A172 (cell line): ENCODE data around the gene UFSP2. TPM values are rescaled to one million over a fixed set of nuclear protein-coding genes. Genes with fewer than 3 reads are reported as not detected.

Source experiments
- DNase-seq: peaks from one replicate; pipeline ENCODE4 v3.0.0-alpha.2; 2015; ENCODE audit warnings: low spot score
- total RNA-seq: library from RNA; depleted of rRNA; stranded (reverse); fragments of >200 nt; shearing (Covaris generic); gene quantifications from 2 replicates; pipeline ENCODE4 v1.2.3, GENCODE V29; 2014

The UFSP2 gene
- total RNA-seq, 1 experiment from 2014 or later: 52.6 TPM

GRCh38 chr4:185426960-185427688 lies 1.4 kb upstream of the UFSP2 start:
- DNase-seq: no peak

DNA sequence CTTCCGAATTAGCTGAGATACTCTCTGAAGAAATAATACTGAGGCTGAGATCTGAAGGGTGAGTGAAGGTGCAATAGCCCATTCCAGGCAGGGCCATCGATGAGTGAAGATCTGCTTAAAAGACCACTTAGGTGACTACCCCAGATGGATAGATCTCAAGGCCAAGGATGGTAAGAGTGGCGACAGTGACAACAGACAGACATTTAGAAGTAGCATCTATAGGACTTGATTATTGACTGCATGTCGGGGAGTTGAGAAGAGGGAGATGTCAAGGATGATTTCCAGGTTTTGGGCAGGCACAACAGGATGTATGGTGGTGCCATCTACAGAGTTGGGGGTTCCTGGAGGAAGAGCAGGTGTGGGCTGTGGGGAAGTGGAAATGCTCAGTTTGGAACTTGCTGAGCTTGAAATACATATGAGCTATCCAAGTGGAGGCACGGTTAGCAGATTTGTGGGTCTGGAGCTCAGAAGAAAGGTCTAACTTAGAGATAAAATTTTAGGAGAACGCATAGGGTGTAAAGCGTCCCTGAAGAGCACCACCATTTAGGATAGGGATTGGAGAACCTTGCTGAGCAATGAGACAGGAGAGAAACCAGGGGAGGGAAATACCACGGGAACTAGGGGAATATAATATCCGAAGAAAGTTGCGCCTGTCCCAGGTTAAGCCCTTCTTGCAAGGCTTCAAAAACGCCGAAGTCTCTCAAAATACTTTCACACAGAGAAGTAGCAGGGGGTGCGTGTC lies 688 bp downstream of the UFSP2 start:
- peak; percentile 13 for DNase-seq

DNA sequence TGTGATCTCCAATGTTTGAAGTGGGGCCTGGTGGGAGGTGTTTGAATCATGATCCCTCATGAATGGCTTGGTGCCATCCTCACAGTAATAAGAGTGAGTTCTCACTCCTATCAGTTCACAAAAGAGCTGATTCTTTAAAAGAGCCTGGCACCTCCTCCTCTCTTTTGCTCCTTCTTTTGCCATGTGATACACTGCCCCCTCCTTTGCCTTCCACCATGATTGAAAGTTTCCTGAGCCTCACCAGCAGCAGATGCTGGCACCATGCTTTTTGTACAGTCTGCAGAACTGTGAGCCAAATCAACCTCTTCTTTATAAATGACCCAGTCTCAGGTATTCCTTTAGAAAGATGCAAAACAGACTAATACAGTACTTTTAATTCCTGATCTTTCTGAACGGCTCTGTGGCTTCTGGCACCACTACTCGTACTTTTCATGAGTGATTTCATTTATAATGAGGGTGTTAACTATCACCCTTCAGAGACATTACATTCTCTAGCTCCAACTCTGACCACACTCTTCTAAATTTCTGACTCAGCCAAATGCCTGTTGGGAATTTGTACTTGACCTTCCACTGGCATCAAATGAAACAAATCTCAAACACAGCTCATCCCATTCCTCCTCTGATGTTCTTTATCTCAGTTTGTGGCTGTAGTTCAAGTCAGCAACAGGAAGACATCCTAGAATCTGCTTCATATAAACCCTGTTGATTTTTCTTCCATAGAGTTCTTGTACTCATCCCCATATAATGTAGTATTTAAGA lies 4.2 kb downstream of the UFSP2 start:
- peak; percentile 48 for DNase-seq

GRCh38 chr4:185416955-185417354 lies 8.8 kb downstream of the UFSP2 start:
- no peak for DNase-seq

GRCh38 chr4:185412412-185412811 lies 13.4 kb downstream of the UFSP2 start:
- no peak for DNase-seq

DNA sequence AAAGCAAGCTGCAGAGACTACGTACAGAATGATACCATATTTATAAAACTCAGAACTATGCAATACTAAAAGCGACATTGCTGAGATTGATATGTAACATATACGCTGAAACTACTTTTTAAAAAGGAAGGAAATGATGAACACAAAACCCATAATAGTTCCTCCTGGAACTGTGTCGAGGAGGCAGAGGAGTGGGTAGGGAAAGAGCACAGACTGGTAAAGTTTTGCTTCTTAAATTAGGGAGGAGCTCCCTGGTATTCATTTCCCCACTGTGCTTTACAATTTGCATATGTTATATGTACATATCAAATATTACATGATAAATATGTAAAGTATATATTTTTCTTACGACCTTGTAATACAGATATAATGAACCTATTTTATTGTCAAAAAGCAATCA lies 13.9 kb downstream of the UFSP2 start:
- no peak for DNase-seq

DNA sequence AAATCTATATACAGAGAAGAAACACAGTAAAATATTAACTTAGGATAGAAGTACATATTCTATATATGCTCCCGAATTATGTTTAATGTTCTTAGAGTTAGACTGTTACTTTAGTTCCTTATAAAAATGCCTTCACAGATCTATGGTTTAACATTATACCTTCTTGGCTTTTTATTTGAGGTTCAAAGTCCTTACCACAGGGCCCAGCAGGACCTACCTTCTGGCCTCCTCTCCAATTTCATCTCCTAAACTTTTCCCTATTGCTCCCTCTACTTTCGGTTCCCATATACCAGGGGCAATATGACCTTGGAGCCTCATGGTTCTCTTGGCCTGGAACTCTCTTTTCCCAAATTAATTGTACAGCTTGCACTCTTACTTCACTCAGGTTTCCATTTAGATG lies 17.3 kb downstream of the UFSP2 start:
- no peak for DNase-seq

DNA sequence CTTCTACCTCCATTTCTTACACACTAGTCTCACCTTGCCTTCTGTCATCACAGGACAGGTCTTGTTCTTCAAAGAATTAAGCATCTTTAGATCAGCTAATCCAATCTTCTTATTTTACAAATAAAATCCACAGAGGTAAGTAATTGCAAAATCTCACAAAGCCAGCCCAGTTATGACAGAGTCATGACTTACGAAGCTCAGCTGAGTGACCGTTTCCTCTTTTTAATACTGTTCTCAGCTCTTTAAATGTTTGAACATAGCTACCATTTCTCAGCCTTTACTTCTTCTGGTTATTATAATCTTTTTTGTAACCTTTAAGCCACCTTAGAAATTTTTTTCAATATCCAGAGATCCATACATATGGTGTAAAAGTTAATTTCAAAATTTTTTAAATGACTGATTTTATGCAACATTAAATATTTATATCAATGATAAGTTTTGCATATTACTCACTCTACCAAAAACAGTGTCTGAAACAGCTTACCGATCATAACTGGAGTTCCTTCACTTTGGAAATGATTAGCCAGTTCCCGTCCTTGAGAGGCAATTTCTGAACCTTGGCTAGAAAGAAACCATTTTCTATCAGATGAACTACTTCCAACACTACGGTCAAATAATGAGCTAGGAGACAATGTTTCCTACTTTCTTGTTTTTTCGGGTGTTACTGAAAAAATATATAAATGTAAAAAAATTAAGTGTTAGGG lies 20.3 kb downstream of the UFSP2 start:
- no peak for DNase-seq

- DNase-seq: no peak
These were observed 21.7 kb downstream of the UFSP2 start for GRCh38 chr4:185404031-185404430.

DNA sequence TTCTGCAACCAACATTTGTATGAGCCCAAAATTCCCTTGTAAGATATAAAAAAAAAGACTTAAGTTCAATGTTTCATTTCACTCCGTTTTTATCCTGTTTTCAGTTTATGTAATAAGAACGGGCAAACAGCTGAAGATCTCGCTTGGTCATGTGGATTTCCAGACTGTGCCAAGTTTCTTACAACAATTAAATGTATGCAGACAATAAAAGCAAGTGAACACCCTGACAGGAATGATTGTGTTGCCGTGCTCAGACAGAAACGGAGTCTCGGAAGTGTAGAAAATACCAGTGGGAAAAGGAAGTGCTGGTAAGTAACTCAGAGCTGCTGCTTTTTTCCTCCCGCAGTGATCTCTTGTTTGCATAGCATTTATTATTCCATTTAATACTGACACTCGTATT lies 26.3 kb downstream of the UFSP2 start:
- no peak for DNase-seq

GRCh38 chr4:185398618-185399017 lies 27.1 kb downstream of the UFSP2 start:
- DNase-seq: no peak

DNA sequence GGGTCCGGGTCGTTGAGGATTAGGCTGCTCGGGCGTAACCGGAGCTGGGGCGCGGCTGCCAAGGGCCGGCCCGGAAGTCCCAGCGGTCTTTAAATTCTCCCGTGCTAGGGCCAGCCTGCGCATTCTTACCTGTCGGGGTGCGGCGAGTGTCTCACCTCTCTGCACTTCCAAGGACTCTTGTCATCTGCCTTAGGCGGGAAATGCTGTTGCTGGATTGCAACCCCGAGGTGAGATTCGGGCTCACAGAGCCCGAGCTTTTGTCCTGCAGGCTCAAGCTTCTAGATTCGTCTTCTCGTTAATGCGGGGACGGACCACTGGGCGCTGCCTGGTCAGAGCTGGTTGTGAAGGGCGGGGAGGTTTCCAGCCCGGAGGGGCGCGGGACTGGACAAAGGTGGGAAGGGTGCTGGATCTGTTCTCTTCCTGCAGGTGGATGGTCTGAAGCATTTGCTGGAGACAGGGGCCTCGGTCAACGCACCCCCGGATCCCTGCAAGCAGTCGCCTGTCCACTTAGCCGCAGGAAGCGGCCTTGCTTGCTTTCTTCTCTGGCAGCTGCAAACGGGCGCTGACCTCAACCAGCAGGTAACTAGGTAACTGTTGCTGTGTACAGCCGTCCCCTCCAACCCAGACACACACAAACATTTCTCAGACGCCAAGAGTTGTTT lies 28.9 kb downstream of the UFSP2 start, which contains the start of gene ANKRD37:
ANKRD37 (plus strand) TSS at position 118 of the 662 bp plus-strand sequence; CDS start at position 201, 83 bp downstream.
- no peak for DNase-seq

- peak; percentile 89 for DNase-seq
These were observed 29.6 kb downstream of the UFSP2 start for GRCh38 chr4:185395956-185396723.

DNA sequence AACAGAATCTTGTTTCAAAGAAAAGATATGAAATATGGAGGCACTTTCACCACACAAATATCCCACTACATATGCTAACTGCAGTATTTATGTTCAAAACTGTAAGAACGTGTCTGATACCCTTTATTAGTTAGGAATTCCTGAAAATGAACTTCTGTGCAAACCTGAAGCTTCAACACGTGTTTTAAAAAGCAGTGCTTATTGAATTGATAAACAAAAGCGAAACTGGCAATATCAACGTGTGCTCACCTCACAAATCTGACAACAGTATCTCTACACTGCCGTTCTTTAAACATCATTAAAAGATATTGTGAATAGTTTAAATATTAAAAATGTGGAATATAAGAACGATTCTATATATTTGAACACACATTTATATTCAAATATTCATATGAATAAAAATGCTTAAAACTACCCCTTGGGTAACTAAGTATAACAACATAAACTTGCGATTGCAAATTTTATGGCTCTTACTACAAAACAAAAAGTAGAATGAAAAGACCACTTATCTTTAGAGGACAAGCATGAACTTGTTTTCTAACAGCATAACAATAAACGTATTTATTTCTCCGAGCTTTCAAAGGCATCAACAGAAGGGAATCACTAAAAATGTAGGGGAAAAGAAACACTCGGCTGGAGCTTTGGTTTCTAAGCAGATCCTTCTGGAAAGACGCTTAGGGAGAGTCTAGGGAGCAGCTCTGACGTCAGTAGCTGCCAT lies 30.4 kb downstream of the UFSP2 start, which contains the start of gene LRP2BP:
LRP2BP (minus strand) TSS at position 687 of the 718 bp plus-strand sequence. CDS start 17,738 bp downstream, outside the sequence.
- peak; percentile 83 for DNase-seq

GRCh38 chr4:185394568-185395237 lies 31.1 kb downstream of the UFSP2 start:
- peak; percentile 37 for DNase-seq

- DNase-seq: no peak
These were observed 33.6 kb downstream of the UFSP2 start for GRCh38 chr4:185392156-185392555.

- DNase-seq: no peak
These were observed 34.8 kb downstream of the UFSP2 start for GRCh38 chr4:185390941-185391340.

DNA sequence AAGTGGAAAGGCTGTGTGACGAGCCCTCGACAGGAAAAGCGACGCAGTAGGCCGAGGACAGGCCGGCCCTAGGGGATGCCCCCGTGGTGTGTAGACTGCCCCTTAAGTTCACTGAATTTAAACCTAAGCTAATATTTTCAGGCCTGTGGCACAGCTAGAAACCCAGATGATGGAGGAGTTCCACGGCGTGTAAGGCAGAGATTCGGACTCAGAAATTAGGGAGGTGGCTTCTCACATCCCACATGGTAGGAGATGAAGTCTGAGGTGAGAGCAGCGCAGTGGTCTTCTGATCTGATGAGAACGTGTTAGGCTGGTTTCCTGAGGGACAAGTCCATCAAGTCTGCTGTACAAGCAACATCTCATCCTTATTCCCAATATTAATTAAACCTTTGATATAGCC lies 37.8 kb downstream of the UFSP2 start:
- DNase-seq: no peak

GRCh38 chr4:185384930-185385331 lies 40.8 kb downstream of the UFSP2 start:
- peak; percentile 57 for DNase-seq
